Astrocyte of the hippocampus (primary cell): ENCODE results near the gene FOXJ3.
A peak's percentile ranks its signal among the peaks of the same experiment; 100 is the strongest.

Experiments
- DNase-seq: peaks from one replicate; pipeline ENCODE4 v3.0.0; 2011; ENCODE audit warnings: low read depth, low spot score

FOXJ3 gene

DNA sequence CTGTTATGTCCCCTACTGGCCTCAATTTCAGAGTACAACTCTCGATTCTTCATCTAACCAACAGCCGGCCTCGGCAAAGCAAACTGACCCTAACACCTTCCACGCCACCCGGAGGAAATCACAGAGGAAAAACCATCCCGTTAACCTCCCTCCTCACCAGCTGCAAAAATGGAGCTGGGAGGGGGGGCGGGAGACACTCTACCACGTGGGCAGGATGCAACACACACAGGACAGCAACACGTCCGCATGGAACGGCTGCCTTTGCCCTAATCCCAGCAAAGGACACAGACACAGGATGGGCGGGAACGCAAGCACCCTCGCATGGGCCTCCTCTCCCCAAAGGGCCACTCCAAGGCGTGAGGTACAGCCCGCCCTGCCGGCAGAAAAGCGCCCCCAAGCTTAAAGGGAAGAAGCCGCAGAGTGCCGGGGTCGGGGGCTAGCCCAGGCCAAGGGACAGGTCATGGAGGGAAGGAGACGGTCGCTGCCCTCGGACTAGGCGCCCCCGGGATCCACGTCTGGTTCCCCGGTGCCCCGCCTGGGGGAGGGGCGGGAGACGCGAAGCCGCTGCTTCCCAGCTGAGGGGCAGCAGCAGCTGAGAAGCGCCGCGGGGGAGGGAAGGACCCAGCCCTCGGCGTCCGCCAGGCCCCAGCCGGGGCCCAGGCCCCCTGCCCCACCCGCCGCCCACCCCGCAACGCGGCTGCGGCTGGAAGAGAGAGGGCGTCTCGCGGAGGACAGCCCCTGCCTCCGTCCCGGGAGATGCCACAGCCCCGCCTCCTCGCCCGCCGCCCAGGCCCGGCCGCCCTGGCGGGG lies 590 bp downstream of the FOXJ3 start:
- peak; percentile 49 for DNase-seq

GRCh38 chr1:42333662-42334239 lies 1.3 kb downstream of the FOXJ3 start:
- DNase-seq: peak; percentile 17

DNA sequence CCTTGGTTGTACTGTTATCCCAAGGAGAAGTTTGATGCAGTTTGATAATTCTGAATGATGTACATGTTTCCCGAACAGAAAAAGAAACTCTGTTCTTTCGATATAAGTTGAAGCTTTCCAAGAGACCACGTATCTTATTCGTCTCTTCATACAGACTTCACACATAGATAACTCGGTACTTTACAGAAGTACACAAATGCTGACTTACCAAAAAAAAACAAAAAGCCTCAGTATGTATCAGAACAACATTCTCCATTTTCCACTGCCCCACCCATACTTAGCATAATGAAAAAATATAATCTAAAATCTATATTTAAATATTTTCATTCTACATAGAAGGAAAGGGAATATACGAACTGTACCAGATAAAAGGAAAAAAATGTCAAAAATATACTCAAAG lies 2.2 kb downstream of the FOXJ3 start:
- DNase-seq: no peak

- DNase-seq: no peak
Observed at GRCh38 chr1:42330215-42330614, 4.8 kb downstream of the FOXJ3 start.

DNA sequence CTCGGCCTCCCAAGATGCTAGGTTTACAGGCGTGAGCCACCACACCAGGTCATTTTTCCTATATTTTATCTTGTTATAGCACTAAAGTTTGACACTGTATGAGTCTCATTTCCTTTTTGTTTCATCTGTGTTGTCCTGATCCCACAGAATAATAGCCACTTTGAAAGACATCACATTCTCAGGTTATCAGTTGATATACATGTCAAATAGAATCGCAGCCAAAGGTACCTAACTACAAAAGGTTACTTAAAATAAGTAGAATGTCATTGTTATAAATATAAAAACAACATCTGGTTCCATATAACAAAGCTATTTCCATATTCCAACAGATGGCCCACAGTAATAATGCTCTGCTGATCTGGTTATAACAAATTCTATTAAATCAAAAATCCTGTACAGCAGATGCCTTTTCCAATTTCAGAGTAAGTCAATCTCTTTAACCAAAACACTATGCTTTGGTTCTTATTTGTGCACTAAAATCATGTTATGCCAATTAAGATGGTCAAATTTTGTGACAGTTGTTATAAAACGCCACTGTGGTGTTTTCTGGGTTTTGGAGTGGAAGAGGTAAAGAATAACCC lies 6.0 kb downstream of the FOXJ3 start:
- no peak for DNase-seq

- DNase-seq: no peak
Observed at GRCh38 chr1:42328047-42328625, 6.9 kb downstream of the FOXJ3 start.

- no peak for DNase-seq
Observed at GRCh38 chr1:42325014-42325402, 10.0 kb downstream of the FOXJ3 start.

DNA sequence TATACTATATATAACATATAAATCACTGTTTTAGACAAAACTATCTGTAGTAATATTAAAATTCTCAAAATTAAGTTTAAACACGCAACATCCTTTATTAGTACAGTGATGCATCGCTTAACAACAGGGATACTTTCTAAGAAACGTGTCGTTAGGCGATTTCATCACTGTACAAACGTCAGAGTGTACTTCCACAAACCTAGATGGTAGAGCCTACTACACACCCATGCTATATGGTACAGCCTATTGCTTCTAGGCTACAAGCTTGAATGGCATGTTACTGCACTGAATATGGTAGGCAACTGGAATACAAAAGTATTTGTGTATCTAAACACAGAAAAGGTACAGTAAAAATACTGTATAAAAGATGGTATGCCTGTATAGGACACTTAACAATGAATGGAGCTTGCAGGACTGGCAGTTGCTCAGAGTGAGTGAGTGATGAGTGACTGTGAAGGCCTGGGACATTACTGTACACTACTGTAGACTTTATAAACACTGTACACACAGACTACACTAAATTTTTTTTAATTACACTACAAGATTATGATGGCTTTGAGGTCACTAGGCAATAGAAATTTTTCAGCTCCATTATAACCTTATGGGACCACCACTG lies 10.5 kb downstream of the FOXJ3 start:
- no peak for DNase-seq

GRCh38 chr1:42323551-42323950 lies 11.5 kb downstream of the FOXJ3 start:
- no peak for DNase-seq

- DNase-seq: peak; percentile 66
Observed at GRCh38 chr1:42322577-42322976, 12.5 kb downstream of the FOXJ3 start.

DNA sequence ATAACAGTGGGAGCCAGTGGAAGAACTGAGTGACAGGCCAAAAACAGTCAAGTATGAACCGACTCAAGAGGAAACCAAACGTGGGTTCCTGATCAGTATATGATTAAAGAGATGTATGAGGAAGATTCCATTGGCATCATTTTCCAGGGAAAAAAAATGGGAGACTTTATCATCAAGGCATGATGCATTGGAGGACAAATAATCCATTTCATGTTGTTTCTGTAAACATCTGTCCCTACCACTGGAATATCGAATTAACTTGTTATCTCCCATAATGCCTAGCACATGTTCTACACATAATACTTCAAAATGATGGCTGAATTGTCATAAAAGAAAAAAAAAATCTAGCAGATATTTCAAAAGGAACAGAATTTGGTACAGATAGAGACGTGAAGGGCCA lies 13.3 kb downstream of the FOXJ3 start:
- DNase-seq: no peak

GRCh38 chr1:42320708-42321107 lies 14.3 kb downstream of the FOXJ3 start:
- DNase-seq: no peak

DNA sequence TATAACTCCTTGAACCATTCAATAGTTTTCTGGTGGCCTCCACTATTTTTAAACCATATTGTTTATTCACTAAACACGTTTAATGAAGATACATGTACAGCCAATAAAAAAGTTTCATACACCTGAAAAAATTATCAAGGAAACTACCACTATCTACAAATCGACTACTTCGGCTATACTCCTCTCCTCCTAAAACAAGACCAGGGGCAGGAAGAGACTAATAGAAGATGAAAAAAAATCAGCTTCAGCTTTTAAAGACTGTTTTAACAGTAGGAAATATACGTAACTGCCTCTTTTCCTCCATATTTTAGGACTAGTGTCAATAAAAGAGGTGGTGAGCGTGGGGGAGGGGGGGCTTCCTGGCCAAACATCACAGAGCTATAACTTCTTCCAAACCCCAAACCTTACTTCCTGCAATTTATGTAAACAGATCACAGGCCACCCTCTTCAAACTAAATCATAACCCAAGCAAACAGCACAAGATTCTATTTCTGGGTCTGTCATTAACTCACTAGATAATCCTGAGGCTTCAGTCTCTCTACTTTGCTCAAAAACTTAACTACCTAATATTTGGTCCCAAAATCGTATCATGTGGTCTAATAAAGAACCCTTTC lies 15.1 kb downstream of the FOXJ3 start:
- no peak for DNase-seq

GRCh38 chr1:42319128-42319851 lies 15.7 kb downstream of the FOXJ3 start:
- peak; percentile 53 for DNase-seq

DNA sequence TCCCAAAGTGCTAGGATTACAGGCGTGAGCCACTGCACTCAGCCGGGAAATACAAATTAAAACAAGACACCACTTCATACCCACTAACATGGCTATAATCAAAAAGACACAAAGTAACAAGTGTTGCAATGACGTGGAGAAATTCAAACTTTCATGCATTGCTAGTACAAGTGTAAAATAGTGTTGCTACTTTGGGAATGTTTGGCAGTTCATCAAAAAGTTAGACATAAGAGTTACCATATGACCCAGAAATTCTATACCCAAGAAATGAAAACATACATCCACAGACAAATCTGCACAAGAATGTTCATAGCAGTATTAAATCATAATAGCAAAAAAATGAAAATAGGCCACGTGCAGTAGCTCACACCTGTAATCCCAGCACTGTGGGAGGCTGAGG lies 16.4 kb downstream of the FOXJ3 start:
- DNase-seq: no peak

DNA sequence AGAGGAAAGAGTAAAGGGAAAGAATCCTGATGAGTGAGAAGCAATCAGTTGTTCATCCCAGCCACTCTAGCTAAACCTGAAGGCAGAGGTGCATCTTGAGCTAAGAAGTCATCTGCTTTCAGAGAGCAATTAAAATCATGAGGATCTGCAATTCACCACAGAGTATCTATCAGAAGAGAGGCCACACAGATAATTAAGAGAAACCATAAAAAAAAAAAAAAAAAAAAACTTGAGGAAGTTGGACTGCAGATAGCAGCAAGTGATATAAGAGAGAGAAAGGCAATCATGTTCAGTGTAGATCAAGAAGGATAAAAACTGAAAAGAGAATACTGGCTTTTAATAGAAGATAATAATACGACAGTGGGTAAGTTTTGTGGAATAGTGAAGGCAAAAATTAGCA lies 17.7 kb downstream of the FOXJ3 start:
- DNase-seq: no peak

DNA sequence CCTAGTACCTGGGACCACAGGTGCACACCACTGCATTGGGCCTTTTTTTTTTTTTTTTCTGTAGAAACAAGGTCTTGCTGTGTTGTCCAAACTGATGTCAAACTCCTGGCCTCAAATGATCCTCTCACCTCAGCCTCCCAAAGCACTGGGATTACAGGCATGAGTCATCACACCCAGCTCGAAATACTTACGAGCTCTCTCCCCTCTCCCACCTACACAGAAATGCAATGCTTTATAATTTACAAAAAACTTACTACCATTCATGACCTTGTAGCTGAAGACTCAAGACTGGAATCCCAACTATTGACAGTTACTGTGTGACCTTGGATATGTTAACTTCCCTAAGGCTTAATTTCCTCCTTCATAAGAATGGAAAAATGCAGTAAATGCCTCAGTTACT lies 18.7 kb downstream of the FOXJ3 start:
- no peak for DNase-seq

DNA sequence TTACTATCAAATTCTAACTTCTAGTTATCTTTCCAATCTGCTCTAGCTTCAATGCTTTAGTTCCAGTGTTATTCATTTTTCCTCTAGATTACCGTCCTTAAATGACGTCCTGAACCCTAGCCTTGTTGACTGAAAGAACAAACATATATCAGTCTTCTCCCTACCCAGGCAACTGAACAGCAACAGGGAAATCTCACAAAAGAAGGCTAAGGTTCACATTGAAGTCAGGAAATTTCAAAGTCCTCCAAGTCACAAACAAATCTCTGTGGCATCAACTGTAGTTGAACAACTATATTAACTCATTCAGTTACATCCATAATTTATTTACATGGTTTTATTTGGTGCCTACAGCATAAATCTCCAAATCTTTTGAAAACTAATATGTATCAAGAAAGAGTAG lies 19.5 kb downstream of the FOXJ3 start:
- DNase-seq: no peak

GRCh38 chr1:42313970-42314369 lies 21.1 kb downstream of the FOXJ3 start:
- no peak for DNase-seq

DNA sequence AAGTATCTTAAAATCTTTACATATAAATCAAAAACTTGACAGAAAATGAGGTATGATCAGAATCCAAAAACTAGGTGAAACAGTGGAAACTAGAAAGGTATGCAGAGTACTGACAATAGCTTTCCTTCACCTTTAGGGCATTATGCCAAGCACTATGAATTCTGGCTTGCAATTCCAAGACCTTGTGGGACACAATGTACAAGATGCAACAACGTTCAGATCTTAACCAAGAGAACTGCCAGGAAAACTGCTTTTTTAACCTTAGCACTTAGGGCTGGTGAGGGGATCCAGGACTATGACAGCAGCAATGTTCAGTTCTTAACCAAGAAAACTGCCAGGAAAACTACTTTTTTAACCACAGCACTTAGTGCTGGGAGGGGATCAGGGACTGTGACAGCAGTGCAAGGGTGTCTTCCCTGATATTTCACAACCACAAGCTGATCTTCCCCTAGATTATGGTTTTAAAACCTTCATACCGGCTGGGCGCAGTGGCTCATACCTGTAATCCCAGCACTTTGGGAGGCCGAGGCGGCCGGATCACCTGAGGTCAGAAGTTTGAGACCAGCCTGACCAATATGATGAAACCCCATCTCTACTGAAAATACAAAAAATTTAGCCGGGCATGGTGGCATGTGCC lies 22.3 kb downstream of the FOXJ3 start:
- DNase-seq: no peak

DNA sequence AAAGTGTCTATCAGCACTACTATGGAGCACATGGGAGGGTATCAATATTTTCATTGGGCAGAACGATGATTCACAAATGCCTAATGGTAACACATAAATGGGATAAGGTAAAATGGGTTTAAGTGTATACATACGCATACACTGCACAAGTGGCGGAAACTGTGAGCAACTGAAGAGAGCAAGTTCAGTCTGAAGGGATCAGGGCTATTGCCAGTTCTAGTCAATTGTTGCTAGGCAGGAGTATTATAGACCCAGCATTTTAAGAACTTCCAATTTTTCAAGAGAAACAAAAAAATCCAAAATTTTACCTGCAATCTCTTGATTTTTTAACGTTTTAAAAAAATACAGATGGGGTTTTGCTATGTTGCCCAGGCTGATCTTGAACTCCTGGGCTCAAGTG lies 23.1 kb downstream of the FOXJ3 start:
- DNase-seq: no peak
